ENCODE data around the gene PARS2.
"Not testable (repeated sequence)": the region's sequence is repeated elsewhere in the genome, so short reads cannot be mapped to it uniquely, and the experiment has no call there.

The PARS2 gene

DNA sequence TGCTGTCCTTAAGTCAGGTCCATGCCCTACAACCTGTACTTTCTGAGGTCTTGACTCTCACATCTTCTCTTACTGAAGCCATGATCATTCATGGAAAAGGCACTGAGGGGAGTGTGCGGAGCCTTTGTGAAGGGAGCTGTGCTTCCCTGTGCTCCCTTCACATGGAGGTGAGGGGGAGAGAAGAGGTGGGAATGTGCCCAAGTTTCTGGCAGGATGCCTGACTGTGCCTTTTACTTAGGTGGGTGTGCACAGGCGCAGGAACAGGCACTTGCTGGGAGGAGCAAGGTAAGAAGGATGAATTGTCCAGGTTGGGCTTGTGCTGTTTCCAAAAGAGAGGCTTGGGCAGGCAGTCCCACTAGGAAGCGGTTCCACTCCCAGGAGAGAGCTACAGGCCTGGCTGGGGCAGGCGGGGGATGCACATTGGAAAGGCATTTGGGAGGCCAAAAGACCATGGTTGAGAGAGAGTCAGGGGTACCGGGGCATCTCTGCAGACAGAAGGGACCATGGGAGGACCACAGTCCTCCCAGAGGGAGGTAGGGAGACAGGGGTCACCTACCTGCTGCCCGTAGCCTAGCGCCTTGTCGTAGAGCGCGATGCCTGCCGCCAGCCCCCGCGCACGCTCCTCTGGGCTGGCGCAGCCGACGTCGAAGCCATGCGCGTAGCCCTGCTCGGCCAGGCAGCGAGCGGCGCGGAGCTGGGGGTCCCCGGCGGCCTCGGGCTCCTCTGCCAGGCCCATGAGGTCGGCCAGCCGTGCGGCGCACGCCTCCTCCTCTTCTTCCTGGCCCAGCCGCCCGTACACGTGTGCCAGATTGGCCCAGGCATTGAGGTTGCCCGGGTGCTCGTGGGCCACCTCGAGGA lies 35.9 kb upstream of the PARS2 start:
- no peak for DNase-seq (ENCODE audit: low read depth)

DNA sequence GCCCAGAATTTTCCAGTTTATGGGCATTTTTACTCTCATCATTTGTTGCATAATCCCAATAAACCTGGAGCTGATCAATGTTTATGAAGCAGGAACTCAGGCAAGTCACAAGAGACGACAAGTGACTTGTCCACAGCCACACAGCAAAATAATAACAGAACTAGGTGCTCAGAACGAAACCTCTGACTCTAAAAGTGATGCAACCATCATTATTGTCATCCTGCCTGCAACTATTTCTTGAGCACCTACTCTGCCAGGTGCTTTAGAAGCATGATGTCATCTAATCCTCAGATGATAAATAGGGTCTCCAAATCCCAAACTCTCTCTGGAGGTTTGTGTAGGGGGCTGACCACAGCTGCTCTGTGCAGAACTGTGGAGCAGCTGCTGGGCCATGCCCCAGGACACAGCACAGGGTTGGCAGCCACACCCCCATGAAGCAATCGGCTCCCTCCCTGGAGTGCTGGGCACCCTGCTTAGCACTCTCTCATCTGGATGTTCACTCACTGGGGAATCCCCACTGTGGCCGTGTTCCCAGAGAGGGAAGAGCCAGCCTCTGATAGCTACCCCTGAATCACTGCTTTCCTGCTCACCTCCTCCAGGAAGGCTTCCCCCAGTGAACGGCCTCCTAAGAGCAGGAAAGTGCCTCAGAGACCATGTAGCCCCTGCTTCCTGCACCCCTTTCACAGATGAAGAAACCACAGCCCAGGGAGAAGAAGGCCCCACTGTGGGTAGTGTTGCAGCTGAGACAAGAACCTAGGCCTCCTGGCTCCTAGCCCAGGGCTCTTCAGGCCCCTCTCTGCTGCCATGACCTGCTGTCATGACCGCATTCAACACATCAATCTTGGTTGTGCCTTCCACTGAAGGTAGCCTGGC lies 34.7 kb upstream of the PARS2 start:
- DNase-seq (ENCODE audit: low read depth), result peak; percentile 17

DNA sequence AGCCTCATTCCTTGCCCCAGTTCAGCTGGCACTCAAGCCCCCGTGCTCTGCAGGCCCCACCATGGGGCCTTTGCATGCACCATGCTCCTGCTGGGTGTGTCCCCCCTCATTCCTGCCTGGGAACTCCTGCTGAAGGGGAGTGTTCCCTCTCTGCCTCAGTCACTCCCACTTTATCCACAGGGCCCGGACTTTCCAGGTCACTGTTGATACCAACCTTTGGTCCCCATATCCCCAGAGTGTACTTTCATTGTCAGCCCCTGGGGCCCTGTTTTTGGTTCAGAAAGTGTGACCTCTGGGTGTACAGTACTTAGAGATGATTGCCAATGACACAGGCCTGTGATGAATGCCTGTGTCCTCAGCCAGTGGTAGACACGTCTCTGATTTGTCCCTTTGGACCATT lies 33.9 kb upstream of the PARS2 start:
- DNase-seq (ENCODE audit: low read depth), result no peak

GRCh38 chr1:54796902-54797301 lies 32.6 kb upstream of the PARS2 start:
- DNase-seq (ENCODE audit: low read depth), result no peak

DNA sequence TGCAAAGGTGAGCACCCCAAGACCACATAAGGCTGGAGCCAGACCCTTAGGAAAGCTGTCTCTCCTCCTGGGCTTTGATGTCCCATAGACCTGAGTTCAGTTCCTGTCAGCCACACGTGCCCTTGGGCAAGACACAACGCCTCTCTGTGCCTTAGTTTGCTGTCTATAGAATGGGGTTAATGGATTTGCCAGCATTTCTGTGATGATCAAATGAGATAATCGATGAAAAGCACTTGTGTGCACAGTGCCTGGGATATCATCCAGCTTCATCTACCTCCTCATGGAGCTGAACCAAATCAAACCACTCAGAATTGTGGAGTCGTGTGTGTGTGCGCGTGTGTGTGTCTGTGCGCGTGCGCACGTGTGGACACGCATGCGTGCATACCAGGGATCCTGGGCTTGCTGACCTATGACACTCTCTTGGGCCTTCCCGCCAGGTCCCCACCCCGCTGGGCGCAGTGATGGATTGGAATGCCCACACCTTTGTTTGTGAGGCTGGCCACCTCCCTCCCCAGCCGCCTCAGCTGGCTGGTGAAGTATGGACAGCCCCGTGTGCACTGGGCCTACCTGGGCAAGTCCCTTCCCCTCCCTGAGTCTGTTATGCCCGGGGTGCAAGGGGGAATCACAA lies 31.6 kb upstream of the PARS2 start:
- no peak for DNase-seq (ENCODE audit: low read depth)

- DNase-seq (ENCODE audit: low read depth), result peak; percentile 19
Measured at GRCh38 chr1:54795356-54795665, 31.0 kb upstream of the PARS2 start.

DNA sequence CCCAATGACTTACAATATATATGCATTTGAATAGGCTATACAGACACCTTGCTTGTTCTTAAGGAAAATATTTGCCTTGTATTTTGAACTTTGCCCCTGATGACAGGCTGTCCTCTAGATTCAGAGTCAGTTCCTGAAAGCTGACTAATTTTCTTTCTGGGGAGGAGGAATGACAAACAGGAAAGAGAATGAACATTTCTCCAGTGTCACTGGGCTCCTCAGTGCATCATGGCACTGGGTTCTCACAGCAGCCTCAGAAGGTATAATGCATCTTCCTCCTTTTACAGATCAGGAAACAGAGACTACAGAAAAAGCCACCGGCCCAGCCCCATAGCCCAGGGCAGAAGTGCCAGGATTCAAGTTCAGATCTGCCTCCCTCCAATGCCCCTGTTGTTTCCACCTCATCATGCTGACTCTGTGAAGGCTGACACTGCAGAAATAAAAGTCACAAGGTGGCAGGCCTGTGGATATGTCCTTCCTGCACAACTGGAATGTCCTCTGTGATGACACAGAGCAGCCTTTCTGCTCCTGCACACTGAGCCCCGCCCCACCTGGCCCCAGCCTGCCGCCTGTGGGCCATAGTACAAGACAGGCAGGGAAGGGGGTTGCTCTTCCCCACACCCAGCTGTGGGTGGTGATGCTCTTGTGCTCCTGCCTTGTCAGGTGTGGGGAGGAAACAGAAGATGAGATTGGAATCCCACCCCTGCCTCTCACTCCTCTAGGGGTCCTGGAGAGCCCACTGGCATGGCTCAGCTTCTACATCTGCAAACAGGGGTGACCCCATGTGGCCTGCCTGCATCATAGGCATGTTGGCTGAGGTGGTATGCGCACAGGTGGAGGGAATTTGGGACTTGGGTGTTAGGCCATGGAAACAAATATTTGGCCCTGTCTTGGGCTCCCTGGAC lies 30.4 kb upstream of the PARS2 start:
- DNase-seq (ENCODE audit: low read depth), result peak; percentile 17

- no peak for DNase-seq (ENCODE audit: low read depth)
Measured at GRCh38 chr1:54792686-54793282, 28.5 kb upstream of the PARS2 start.

DNA sequence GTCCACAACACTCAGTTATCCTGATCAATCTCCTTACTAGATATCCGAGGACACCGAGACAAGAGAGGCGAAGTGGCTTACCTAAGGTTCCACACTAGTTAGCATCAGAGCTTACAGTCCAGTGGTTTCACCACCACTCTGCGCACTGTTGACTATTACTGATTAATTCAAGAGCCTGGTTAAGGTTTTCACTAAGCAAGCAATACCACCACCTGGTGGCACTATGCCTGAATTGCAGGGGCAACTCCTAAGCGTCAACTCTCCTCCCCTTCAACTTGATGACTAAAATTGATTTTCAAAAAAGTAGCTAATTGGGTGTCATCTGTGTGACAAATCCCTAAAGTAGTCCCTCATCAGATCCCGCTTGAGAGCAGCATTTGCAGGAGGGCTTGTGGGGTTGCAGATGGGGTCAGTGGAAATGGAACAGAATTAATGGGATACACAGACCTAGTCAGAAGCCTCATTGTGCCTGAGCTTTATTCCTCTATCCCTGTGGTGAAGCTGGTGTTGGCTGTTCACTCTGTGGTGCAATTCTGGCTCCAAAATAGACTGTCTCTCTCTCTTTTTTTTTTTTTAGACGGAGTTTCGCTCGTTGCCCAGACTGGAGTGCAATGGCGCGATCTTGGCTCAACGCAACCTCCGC lies 27.7 kb upstream of the PARS2 start:
- peak; percentile 20 for DNase-seq (ENCODE audit: low read depth)

GRCh38 chr1:54788459-54788858 lies 24.1 kb upstream of the PARS2 start:
- no peak for DNase-seq (ENCODE audit: low read depth)

- DNase-seq (ENCODE audit: low read depth), result no peak
Measured at GRCh38 chr1:54787604-54788003, 23.3 kb upstream of the PARS2 start.

- no peak for DNase-seq (ENCODE audit: low read depth)
Measured at GRCh38 chr1:54786778-54787177, 22.5 kb upstream of the PARS2 start.

GRCh38 chr1:54784066-54784465 lies 19.7 kb upstream of the PARS2 start:
- no peak for DNase-seq (ENCODE audit: low read depth)

DNA sequence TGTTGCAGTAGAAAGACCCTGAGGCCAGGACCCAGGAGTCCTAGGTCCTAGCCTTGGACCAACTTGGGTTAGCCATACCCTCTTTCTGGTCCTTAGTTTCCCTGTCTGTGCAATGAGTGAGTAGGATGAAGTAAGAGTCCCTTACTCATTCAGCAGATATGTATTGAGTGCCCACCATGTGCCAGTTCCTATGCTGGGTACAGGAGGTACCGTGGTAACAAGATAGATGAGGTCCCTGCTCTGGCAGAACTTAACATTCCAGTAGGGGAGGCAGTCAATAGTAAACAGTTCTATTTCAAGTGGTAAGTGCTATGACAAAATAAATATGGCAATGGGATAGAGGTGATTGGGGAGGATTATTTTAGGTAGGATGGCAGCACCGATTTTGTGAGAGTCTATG lies 18.3 kb upstream of the PARS2 start:
- DNase-seq (ENCODE audit: low read depth), result no peak

- DNase-seq (ENCODE audit: low read depth), result no peak
Measured at GRCh38 chr1:54782156-54782555, 17.8 kb upstream of the PARS2 start.

GRCh38 chr1:54781023-54781723 lies 16.9 kb upstream of the PARS2 start:
- no peak for DNase-seq (ENCODE audit: low read depth)

- no peak for DNase-seq (ENCODE audit: low read depth)
Measured at GRCh38 chr1:54777431-54777830, 13.1 kb upstream of the PARS2 start.

DNA sequence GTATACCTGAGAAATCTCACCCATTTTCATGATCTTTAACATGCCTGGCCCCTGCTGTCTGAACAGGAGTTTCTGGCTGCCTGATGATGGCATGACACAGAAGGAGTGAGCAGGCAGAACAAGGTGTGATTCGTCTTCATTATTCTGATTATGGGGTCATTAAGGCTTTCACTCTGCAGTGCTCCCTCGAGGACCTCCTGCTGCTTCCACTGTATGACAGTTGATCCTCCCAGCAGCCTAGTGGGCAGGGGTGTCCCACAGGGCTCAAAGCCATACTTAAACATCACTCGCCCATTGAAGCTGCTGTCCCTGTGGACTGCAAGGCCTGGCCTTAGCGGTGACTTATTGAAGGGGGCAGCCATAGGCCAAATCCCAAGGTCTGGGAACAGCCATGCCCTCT lies 12.7 kb upstream of the PARS2 start:
- DNase-seq (ENCODE audit: low read depth), result no peak

- not testable (repeated sequence) for DNase-seq (ENCODE audit: low read depth)
Measured at GRCh38 chr1:54775828-54776721, 11.8 kb upstream of the PARS2 start.
